CD4-positive, alpha-beta T cell treated with Interleukin-1 beta for 1 hour (primary cell): ENCODE data around the gene KCTD17.
"Not testable (repeated sequence)": the region's sequence is repeated elsewhere in the genome, so short reads cannot be mapped to it uniquely, and the experiment has no call there.

Source experiments
- DNase-seq, 2 donors: peaks; one replicate each; pipeline ENCODE4 v3.0.0-alpha.2; 2020 to 2022

Gene KCTD17

GRCh38 chr22:37061611-37062375, 10.3 kb downstream of the KCTD17 start:
- DNase-seq = no peak

- no peak for DNase-seq
These were observed 10.8 kb downstream of the KCTD17 start for GRCh38 chr22:37062376-37062675.

GRCh38 chr22:37062702-37063381, 11.3 kb downstream of the KCTD17 start:
- DNase-seq = no peak

GRCh38 chr22:37063431-37064420, 12.2 kb downstream of the KCTD17 start:
- no peak for DNase-seq

GRCh38 chr22:37064553-37064952, 13.0 kb downstream of the KCTD17 start:
- no peak for DNase-seq

- no peak for DNase-seq
These were observed 13.6 kb downstream of the KCTD17 start for GRCh38 chr22:37065180-37065579.

- no peak for DNase-seq
These were observed 14.4 kb downstream of the KCTD17 start for GRCh38 chr22:37065961-37066360.

- DNase-seq = no peak
These were observed 15.9 kb downstream of the KCTD17 start for GRCh38 chr22:37067428-37067827.

GRCh38 chr22:37068859-37069258, 17.3 kb downstream of the KCTD17 start:
- DNase-seq = no peak

- DNase-seq = no peak
These were observed 17.8 kb downstream of the KCTD17 start for GRCh38 chr22:37069319-37069718.

GRCh38 chr22:37069719-37070118, 18.2 kb downstream of the KCTD17 start:
- DNase-seq = no peak

GRCh38 chr22:37070334-37070733, 18.8 kb downstream of the KCTD17 start:
- no peak for DNase-seq

GRCh38 chr22:37070744-37071143, 19.2 kb downstream of the KCTD17 start:
- no peak for DNase-seq

GRCh38 chr22:37071850-37072592, 20.5 kb downstream of the KCTD17 start:
- not testable (repeated sequence) for DNase-seq

- DNase-seq = no peak
These were observed 21.1 kb downstream of the KCTD17 start for GRCh38 chr22:37072673-37073072.

GRCh38 chr22:37074537-37074936, 23.0 kb downstream of the KCTD17 start:
- DNase-seq = no peak

GRCh38 chr22:37075046-37075445, 23.5 kb downstream of the KCTD17 start:
- no peak for DNase-seq

GRCh38 chr22:37075822-37076433, 24.4 kb downstream of the KCTD17 start:
- DNase-seq = no peak

GRCh38 chr22:37077802-37078448, 26.4 kb downstream of the KCTD17 start:
- peak; percentile 76 to 83 for DNase-seq

- no peak for DNase-seq
These were observed 27.6 kb downstream of the KCTD17 start for GRCh38 chr22:37079158-37079557.

- DNase-seq = peak; percentile 84 to 85
These were observed 28.2 kb downstream of the KCTD17 start for GRCh38 chr22:37079668-37080171.
